GM12875 (cell line): ENCODE results near the gene AATK.

Source experiments
- H3K4me3 ChIP-seq: one replicate; pipeline ENCODE4 v1.5.1; 2011; ENCODE audit warnings: low read depth, low read length, control low read depth
- CTCF ChIP-seq: IDR thresholded peaks from 2 replicates; pipeline ENCODE4 v1.5.1; 2011; ENCODE audit warnings: low read depth, mild to moderate bottlenecking, control low read depth, inconsistent platforms, low read length, moderate library complexity, borderline replicate concordance; ENCODE audit not compliant: insufficient read depth

Gene AATK

GRCh38 chr17:81207610-81208581 is 41.9 kb upstream of the AATK start:
- no peak for TF ChIP-seq CTCF
- H3K4me3 ChIP-seq = no peak overlapping the region

- H3K4me3 ChIP-seq = no peak overlapping the region
- no peak for TF ChIP-seq CTCF
Measured at GRCh38 chr17:81206657-81207056, 40.6 kb upstream of the AATK start.

GRCh38 chr17:81206166-81206565 is 40.1 kb upstream of the AATK start:
- no peak overlapping the region for H3K4me3 ChIP-seq
- no peak for TF ChIP-seq CTCF

- TF ChIP-seq CTCF = no peak
- no peak overlapping the region for H3K4me3 ChIP-seq
Measured at GRCh38 chr17:81204578-81204977, 38.6 kb upstream of the AATK start.

GRCh38 chr17:81203136-81203535 is 37.1 kb upstream of the AATK start:
- TF ChIP-seq CTCF = no peak
- H3K4me3 ChIP-seq = no peak overlapping the region

- H3K4me3 ChIP-seq = no peak overlapping the region
- no peak for TF ChIP-seq CTCF
Measured at GRCh38 chr17:81202318-81202717, 36.3 kb upstream of the AATK start.
